ENCODE data around the gene LY6G5B. TPM values are rescaled to one million over a fixed set of nuclear protein-coding genes. Genes with fewer than 3 reads are reported as not detected.

Gene LY6G5B
- total and polyA plus RNA-seq, 2 of the 4 experiments (the other 2 are of a cell fraction), result 2.2 to 13.6 TPM

GRCh38 chr6:31660381-31661261 lies 9.2 kb upstream of the LY6G5B start, which contains the start of gene C6orf47:
TSS of gene C6orf47 (minus strand) at chr6:31660778. CDS start at chr6:31659947, 831 bp downstream.
- ATAC-seq (ENCODE audit: low read depth) (peak; percentile 82), DNase-seq (peak; percentile 75)
- Histone ChIP-seq H3K4me3 (ENCODE audit: insufficient read depth, low read depth, low read length) (peak within 1 kb of the TSS; percentile 92), H3K27ac (ENCODE audit: insufficient read depth, low read length) (peak within 1 kb of the TSS; percentile 93), H3K9me3 (ENCODE audit: control insufficient read depth, insufficient read depth, low read length) (no peaks in the 10 kb centered on the region), H4K91ac (ENCODE audit: insufficient read depth, low read depth, low read length) (peak within 1 kb of the TSS; percentile 86), H3K4me2 (ENCODE audit: low read depth, low read length) (peak within 1 kb of the TSS; percentile 87), H3K9me1 (ENCODE audit: insufficient read depth, low read length) (peaks cover 17% of the 10 kb centered on the region; the same call in 1 of the 2 replicates), H3K56ac (ENCODE audit: extremely low read depth, insufficient read depth, low read length) (peak within 1 kb of the TSS; percentile 90), H2AFZ (replicated peaks; ENCODE audit: low read length, poor library complexity) (peak within 1 kb of the TSS; percentile 89), H3K18ac (ENCODE audit: low read depth, low read length) (peak within 1 kb of the TSS; percentile 47), H3K4me1 (ENCODE audit: control insufficient read depth, insufficient read depth, low read length) (peaks cover 21% of the 10 kb centered on the region), H4K20me1 (ENCODE audit: insufficient read depth, low read length) (peaks cover 17% of the 10 kb centered on the region), H3K36me3 (ENCODE audit: control insufficient read depth, insufficient read depth, low read length) (peaks cover 15% of the 10 kb centered on the region), H3K79me1 (ENCODE audit: low read depth in 1 of 2, low read length in 2 of 2) (peaks cover 26 to 84% of the 10 kb centered on the region in 2 experiments; a peak in 3 of 4 replicates), H3K9ac (ENCODE audit: low read depth, low read length) (peak within 1 kb of the TSS; percentile 98), H2BK5ac (ENCODE audit: low read depth, low read length, poor library complexity, severe bottlenecking) (peak within 1 kb of the TSS; percentile 78), H4K8ac (ENCODE audit: low read depth in 2 of 2, low read length in 2 of 2) (peak within 1 kb of the TSS; percentile 82 to 95), H3K14ac (replicated peaks; ENCODE audit: low read depth, low read length) (peak within 1 kb of the TSS; percentile 95), H2BK15ac (ENCODE audit: low read depth, low read length) (no peak within 1 kb of the TSS), H3K23ac (ENCODE audit: low read depth, low read length) (peak within 1 kb of the TSS; percentile 57), H3K4ac (ENCODE audit: low read depth, low read length) (peak within 1 kb of the TSS; percentile 88), H4K5ac (ENCODE audit: low read depth, low read length) (peak within 1 kb of the TSS; percentile 57), H2BK120ac (ENCODE audit: low read depth, low read length) (peak within 1 kb of the TSS; percentile 18; the same call in 1 of the 2 replicates), H2BK20ac (ENCODE audit: low read depth, low read length) (no peak within 1 kb of the TSS), H2AK5ac (ENCODE audit: low read depth, low read length) (peak within 1 kb of the TSS; percentile 89), H2AK9ac (replicated peaks; ENCODE audit: low read depth, low read length, poor library complexity) (peak within 1 kb of the TSS; percentile 90), H3K27me3 (ENCODE audit: control insufficient read depth, insufficient read depth, low read length) (no peaks in the 10 kb centered on the region)
- POLR2A ChIA-PET (ENCODE audit: unreplicated experiment), result interaction anchor here (0.5 to 1.2 kb wide), 8 partner anchors 9 to 1758 kb away, joined by 3 to 11 read pairs (median 3); partner anchors contain the start of genes ABHD16A and BAG6
- dilution Hi-C loops (cut with HindIII; ENCODE audit: low sequenced_read_pairs, unreplicated experiment), result no loop called here
- 1% methylated on average over 38 of the region's 52 CpGs; no CpG with 5 or more reads in 1 of the 2 experiments for WGBS, 2 experiments (ENCODE audit: extremely low coverage in 2 of 2, insufficient read length in 1 of 2)
- no TSS peak for BruUV-seq (replicated peaks)
- CTCF ChIA-PET, result interaction anchor here (0.6 kb wide), 1 partner anchor 114 kb away, joined by 3 read pairs; the partner anchor contains the start of gene ATP6V1G2
- in situ Hi-C loops (cut with MboI; ENCODE audit: low sequenced_read_pairs), result no loop called here
- intact Hi-C loops (cut with micrococcal nuclease), result loop anchor here (5.0 kb wide), 1 partner anchor 172 kb away; no protein-coding TSS in a partner anchor
- TF ChIP-seq MAZ (IDR thresholded peaks at IDR 0.05; ENCODE audit: borderline replicate concordance, low read depth, low read length), result no peak
- TF ChIP-seq CHD1 (IDR thresholded peaks at IDR 0.05; ENCODE audit: low read depth, low read length), result no peak
- TF ChIP-seq FOS (IDR thresholded peaks at IDR 0.05; ENCODE audit: low read depth, low read length), result no peak
- no peak for TF ChIP-seq RCOR1 (IDR thresholded peaks at IDR 0.05; ENCODE audit: insufficient replicate concordance, low read length)
- no peak for TF ChIP-seq ELK1 (IDR thresholded peaks at IDR 0.05; ENCODE audit: borderline replicate concordance, low read depth, low read length)
- TF ChIP-seq CEBPB (IDR thresholded peaks at IDR 0.05; ENCODE audit: low read depth, low read length), result peak; percentile 86
- TF ChIP-seq RAD21 (IDR thresholded peaks at IDR 0.05; ENCODE audit: low read length), result no peak
- no peak for TF ChIP-seq RFX5 (IDR thresholded peaks at IDR 0.05; ENCODE audit: low read depth, low read length)
- TF ChIP-seq NFE2L2 (IDR thresholded peaks at IDR 0.05; ENCODE audit: low read depth, low read length), result no peak
- peak; percentile 24; the same call in 1 of the 2 replicates for TF ChIP-seq MXI1 (IDR thresholded peaks at IDR 0.05; ENCODE audit: borderline replicate concordance, low read depth, low read length)
- TF ChIP-seq POLR2A (IDR thresholded peaks at IDR 0.05; ENCODE audit: low read depth, low read length), result peak; percentile 76
- TF ChIP-seq BHLHE40 (IDR thresholded peaks at IDR 0.05; ENCODE audit: low read depth, low read length), result no peak
- TF ChIP-seq USF2 (IDR thresholded peaks at IDR 0.05; ENCODE audit: low read depth, low read length), result no peak

Data from IMR-90 (cell line).